ENCODE data around the gene ARHGAP8. TPM values are rescaled to one million over a fixed set of nuclear protein-coding genes. Genes with fewer than 3 reads are reported as not detected.

Gene ARHGAP8
- total and polyA plus RNA-seq, 10 of the 15 experiments (the other 5 are each of a cell fraction or from before 2014, with no cell fraction given) = 0.33 TPM; not detected in 9

GRCh38 chr22:44732017-44732561, 20.3 kb upstream of the ARHGAP8 start (continued):
- TF ChIP-seq RELB (IDR thresholded peaks at IDR 0.05; ENCODE audit: low read depth) (no peak), CHD1 (IDR thresholded peaks at IDR 0.05; ENCODE audit: low read depth, low read length) (no peak), SRF (IDR thresholded peaks at IDR 0.05; ENCODE audit: low read depth in 2 of 2, low read length in 2 of 2) (no peak)

GRCh38 chr22:44732661-44733060, 19.7 kb upstream of the ARHGAP8 start:
- Histone ChIP-seq H3K79me2 (ENCODE audit: control insufficient read depth, insufficient read depth, low read length) (no peaks in the 10 kb centered on the region), H3K4me3 (no peak overlapping the region), H3K9me3 (replicated peaks; ENCODE audit: control insufficient read depth, insufficient read depth, low read length) (no peaks in the 10 kb centered on the region), H3K4me2 (ENCODE audit: control insufficient read depth, insufficient read depth) (no peak overlapping the region), H2AFZ (ENCODE audit: control insufficient read depth, low read depth, low read length) (no peak overlapping the region), H3K27me3 (replicated peaks in 1 of 2; ENCODE audit: control insufficient read depth in 2 of 2, insufficient read depth in 2 of 2, low read length in 1 of 2) (no peaks in the 10 kb centered on the region), H3K27ac (ENCODE audit: control insufficient read depth, insufficient read depth) (no peak overlapping the region), H4K20me1 (ENCODE audit: control insufficient read depth, insufficient read depth) (no peaks in the 10 kb centered on the region), H3K9ac (ENCODE audit: control insufficient read depth, insufficient read depth, low read length) (no peak overlapping the region), H3K36me3 (ENCODE audit: control insufficient read depth in 2 of 2, insufficient read depth in 2 of 2, low read length in 1 of 2) (no peaks in the 10 kb centered on the region; a peak in 1 of 4 replicates), H3K4me1 (ENCODE audit: control insufficient read depth, insufficient read depth, low read length) (no peaks in the 10 kb centered on the region)
- ChIA-PET POLR2A (no interaction called here), CTCF (interaction anchor here (0.7 to 1.3 kb wide), 2 partner anchors 30 to 35 kb away, joined by 3 read pairs; no protein-coding TSS in a partner anchor), RAD21 (ENCODE audit: unreplicated experiment) (no interaction called here), SMC1A (ENCODE audit: uncharacterized antibody, unreplicated experiment) (no interaction called here)
- in situ Hi-C loops (cut with MboI) (no loop called here), intact Hi-C loops (cut with micrococcal nuclease; ENCODE audit: unreplicated experiment) (no loop called here)
- FAIRE-seq (no peak), ATAC-seq (no peak), DNase-seq (ENCODE audit: low read depth, low spot score) (no peak)
- no TSS peak for BruUV-seq (replicated peaks)
- WGBS (ENCODE audit: insufficient coverage, insufficient replicate concordance, low lambda C conversion rate, missing lambda C conversion rate) = 89% methylated on average over 27 of the region's 27 CpGs
- TF ChIP-seq HDAC6 (IDR thresholded peaks at IDR 0.05; ENCODE audit: unreplicated experiment) (no peak), MYB (IDR thresholded peaks at IDR 0.05; ENCODE audit: borderline replicate concordance, low read depth, low read length) (no peak), KLF5 (IDR thresholded peaks at IDR 0.05; ENCODE audit: partially characterized antibody) (no peak), RUNX3 (IDR thresholded peaks at IDR 0.05; ENCODE audit: low read length) (no peak), CEBPZ (IDR thresholded peaks at IDR 0.05; ENCODE audit: low read depth, low read length) (no peak), ZSCAN29 (IDR thresholded peaks at IDR 0.05) (no peak), ZNF24 (IDR thresholded peaks at IDR 0.05) (no peak), PBX3 (IDR thresholded peaks at IDR 0.05; ENCODE audit: insufficient replicate concordance, low read depth, low read length) (no peak), ATF7 (IDR thresholded peaks at IDR 0.05; ENCODE audit: low read depth) (no peak), E2F4 (IDR thresholded peaks at IDR 0.05; ENCODE audit: low read depth, low read length) (no peak), BACH1 (IDR thresholded peaks at IDR 0.05; ENCODE audit: borderline replicate concordance) (no peak)

All from GM12878 (cell line).